ENCODE data around the gene SAMD4A.
"Not testable (repeated sequence)": the region's sequence is repeated elsewhere in the genome, so short reads cannot be mapped to it uniquely, and the experiment has no call there.

Gene SAMD4A

GRCh38 chr14:54742492-54743350 is 175.8 kb downstream of the SAMD4A start:
- DNase-seq: no peak

- DNase-seq: no peak
Observed at GRCh38 chr14:54743382-54743781, 176.5 kb downstream of the SAMD4A start.

- no peak for DNase-seq
Observed at GRCh38 chr14:54746019-54746418, 179.1 kb downstream of the SAMD4A start.

- no peak for DNase-seq
Observed at GRCh38 chr14:54747616-54748015, 180.7 kb downstream of the SAMD4A start.

GRCh38 chr14:54749180-54749579 is 182.3 kb downstream of the SAMD4A start:
- DNase-seq: no peak

GRCh38 chr14:54749727-54750126 is 182.8 kb downstream of the SAMD4A start:
- DNase-seq: no peak

- not testable (repeated sequence) for DNase-seq
Observed at GRCh38 chr14:54752611-54753010, 185.7 kb downstream of the SAMD4A start.

- DNase-seq: not testable (repeated sequence)
Observed at GRCh38 chr14:54753396-54753795, 186.5 kb downstream of the SAMD4A start.

- DNase-seq: no peak
Observed at GRCh38 chr14:54754116-54754622, 187.2 kb downstream of the SAMD4A start.

GRCh38 chr14:54754623-54755386 is 187.9 kb downstream of the SAMD4A start:
- DNase-seq: no peak

GRCh38 chr14:54756656-54757392 is 189.9 kb downstream of the SAMD4A start:
- DNase-seq: no peak

GRCh38 chr14:54758041-54758440 is 191.1 kb downstream of the SAMD4A start:
- no peak for DNase-seq

GRCh38 chr14:54759982-54760585 is 193.2 kb downstream of the SAMD4A start:
- no peak for DNase-seq

GRCh38 chr14:54760866-54761575 is 194.1 kb downstream of the SAMD4A start:
- no peak for DNase-seq

- no peak for DNase-seq
Observed at GRCh38 chr14:54761835-54762234, 194.9 kb downstream of the SAMD4A start.

GRCh38 chr14:54762296-54762695 is 195.4 kb downstream of the SAMD4A start:
- DNase-seq: no peak

- no peak for DNase-seq
Observed at GRCh38 chr14:54763761-54764160, 196.8 kb downstream of the SAMD4A start.

GRCh38 chr14:54766276-54767138 is 199.6 kb downstream of the SAMD4A start:
- DNase-seq: no peak

GRCh38 chr14:54767139-54767431 is 200.2 kb downstream of the SAMD4A start:
- DNase-seq: no peak

GRCh38 chr14:54767450-54767849 is 200.5 kb downstream of the SAMD4A start:
- DNase-seq: no peak

GRCh38 chr14:54768501-54769129 is 201.7 kb downstream of the SAMD4A start:
- no peak for DNase-seq
